NCI-H510A treated with DMSO at 0.1 percent for 48 hours (cell line): ENCODE measurements around the gene RABGAP1L.

Source experiments
- DNase-seq: peaks from one replicate; lab custom pipeline; 2025; lab: John Stamatoyannopoulos, UW

RABGAP1L gene

DNA sequence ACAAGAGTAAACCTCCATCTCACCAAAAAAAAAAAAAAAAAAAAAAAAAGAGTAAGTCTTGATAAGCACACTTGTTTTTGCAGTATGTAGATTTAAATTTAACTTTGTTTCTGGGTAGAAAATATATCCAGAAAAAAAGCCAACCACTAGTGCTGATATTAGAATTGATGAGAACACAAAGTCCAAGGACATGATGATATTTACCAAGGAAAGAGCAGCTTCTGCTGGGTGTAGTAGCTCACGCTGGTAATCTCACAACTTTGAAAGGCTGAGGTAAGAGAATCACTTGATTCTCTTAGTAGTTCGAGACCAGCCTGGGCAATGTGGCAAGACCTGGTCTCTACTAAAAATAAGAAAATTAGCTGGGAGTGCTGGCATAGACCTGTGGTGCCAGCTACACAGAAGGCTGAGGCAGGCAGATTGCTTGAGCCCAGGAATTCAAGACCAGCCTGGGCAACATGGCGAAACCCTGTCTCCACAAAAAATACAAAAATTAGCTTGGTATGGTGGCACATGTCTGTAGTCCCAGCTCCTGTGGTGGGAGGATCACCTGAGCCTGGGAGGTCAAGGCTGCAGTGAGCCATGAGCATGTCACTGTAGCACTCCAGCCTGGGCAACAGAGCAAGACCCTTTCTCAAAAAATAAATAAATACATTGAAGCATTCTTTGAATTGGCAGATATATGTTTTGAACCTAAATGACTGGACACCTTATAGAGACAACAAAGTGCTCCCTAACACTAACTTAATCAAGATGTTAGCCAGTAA lies 776.8 kb downstream of the RABGAP1L start:
- no peak for DNase-seq

DNA sequence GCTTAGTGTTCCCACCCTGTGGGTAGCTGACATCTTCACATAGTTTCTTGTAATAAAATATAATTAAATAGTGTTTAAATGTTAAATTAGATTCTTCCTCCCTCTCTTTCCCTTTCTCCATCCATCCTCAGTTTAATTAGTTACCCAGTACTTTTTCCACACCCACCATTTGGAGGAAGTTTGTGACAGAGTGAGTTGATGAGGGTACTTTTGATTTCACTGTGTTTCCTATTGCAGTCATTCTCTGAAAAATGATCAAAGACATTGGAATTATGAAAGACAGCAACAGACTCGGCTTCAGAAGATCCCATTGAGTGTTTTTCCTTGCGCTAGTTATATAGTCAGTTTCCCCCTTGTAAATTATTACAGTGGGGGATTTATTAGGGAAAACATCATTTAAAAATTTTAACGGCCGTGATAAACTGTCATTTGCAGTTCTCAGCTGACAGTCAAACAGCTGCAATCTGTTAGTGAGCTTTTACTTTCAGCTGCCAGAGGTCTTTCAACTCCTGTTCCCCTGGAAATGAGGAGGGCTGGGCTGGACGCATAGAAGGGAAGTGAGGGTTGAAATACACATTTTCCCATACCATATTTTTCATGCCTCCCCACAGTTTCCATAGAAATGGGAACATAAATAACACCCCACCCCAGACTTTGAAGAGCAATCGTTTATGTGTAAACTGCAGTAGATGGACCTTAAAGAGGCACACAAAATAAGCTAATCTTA lies 779.1 kb downstream of the RABGAP1L start:
- no peak for DNase-seq

DNA sequence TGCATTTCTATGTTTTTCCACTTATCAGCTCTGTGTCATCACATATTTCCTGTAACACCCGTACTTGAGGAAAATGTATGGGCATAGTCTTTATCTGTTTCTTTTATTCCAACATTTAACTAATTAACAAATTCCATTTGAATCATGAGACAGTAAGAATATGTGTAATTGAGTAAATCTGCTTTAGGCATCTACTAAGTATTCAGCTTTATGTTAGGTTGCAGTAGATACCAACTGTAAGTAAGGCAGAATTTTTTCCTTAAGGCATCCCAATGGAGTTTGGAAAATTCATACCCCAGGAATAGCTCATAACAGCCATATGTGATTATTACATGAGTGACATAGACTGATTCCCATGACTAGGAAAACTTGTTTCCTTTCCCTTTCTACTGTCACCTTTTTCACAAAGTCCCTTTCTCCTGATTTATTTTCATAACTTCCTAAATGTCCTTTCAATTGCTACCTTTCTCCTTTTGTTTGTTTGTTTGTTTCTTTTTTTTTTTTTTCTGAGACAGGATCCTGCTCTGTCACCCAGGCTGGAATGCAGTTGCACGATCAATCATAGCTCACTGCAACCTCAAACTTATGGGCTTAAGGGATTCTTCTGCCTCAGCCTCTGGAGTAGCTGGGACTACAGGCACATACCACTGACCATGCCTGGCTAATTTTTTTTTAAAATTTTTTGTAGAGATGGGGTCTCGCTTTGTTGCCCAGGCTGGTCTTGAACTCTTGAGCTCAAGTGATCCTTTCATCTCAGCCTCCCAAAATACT lies 780.6 kb downstream of the RABGAP1L start:
- DNase-seq, result no peak

DNA sequence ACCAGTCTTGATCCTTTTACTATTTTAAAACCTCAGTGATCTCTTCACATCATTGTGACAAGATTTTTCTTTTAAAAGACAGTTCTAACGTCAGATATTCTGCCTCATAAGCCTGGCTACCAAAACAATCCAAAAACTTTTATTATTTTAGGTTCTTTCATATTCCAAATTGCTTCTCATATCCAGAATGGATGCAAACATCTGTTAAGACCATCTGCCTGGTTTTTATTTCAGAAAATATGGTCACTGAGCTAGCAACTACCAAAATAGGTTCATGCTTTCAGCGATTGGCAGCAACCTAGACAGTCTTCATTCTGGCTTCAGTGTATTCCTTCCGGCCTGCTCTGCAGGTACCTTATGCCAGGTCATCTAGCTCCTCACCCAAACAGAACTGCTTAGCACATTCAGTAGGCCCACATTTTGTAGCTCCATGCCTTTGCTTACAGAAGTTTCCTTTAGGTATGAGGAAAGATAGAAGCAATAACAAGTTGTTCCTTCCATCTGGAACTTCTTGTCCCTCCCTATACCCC lies 781.4 kb downstream of the RABGAP1L start:
- no peak for DNase-seq

DNA sequence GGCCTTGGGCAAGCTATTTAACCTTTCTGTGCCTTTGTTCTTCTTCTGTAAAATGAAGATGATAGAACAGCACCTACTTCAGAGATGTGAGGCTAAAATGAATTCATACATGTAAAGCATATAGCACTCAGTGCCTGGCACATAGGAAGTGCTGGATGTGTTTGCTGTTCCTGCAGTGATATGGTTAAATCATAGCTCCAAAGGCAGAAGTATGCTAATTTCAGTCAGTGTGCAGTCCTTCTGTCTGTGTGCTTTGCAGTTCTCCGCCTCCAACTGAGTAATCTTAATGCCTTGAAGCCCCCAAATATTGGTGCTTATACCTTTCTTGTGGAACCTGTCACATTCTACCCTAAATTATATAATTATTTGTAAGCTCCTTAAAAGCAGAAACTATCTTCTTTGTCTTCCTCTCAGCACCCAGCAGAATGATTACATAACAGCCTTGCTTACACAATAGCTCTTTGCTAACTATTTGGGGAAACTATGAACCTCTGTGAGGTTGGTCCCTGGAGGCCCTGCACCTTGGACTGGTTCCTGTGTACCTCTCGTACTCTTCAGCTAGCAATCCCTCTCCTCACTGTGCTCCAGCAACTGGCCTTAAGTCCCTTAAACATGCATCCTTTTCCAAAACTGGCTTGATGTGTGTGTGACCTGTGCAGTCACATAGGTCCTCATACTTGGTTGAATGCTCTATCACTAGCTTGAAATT lies 783.4 kb downstream of the RABGAP1L start:
- DNase-seq, result no peak

DNA sequence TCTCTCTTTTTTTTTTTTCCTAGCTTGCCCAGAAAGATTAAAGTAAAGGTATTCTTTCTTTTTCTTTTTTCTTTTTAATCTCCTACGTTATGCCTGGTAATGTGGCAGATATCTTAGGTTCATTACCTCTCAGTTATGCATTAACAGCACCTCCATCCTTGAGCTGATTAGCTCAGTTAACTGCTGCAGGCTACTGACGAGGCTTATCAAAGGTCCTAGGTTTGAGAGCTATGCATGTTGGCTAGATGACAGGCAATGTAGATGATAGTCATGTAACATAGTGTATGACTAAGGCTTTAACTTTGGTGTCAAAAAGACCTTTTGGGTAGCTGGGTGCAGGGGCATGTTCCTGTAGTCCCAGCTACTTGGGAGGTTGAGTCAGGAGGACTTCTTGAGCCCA lies 786.7 kb downstream of the RABGAP1L start:
- no peak for DNase-seq

DNA sequence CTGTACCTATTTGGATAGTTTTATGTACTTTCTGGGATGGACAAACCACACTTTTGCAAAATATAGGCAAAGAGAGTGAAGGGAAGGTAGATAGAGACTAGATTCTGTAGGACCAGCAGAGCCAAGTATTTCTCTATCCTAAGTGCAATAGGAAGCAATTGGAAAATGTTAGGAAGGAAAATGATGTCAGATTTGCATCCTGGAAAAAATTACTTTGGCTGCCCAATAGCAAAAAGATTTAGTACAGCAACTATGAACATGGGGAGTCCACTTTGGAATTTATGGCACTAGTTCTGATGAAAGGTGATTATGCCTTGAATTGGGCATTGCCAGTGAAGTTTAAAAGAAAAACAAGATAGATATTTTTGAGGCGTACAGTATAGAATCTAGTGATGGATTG lies 789.7 kb downstream of the RABGAP1L start:
- DNase-seq, result no peak

DNA sequence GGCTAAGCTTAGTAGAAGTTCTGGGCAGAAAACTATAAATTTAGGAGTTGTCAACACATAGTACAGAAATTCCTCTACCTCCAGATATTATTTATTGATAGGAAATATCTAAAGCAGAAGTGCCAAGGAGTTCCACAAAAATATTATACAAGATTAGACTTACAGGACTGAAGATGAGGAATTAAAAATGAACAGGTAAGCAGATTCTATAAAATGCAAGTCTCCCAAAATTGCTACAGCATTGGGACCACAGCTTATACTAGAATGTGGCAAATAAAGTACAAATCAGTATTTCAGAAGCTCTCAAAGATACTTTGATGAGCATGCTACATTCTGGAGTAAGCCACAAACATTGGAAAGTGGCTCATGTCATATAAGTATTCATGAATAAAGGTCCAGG lies 790.3 kb downstream of the RABGAP1L start:
- DNase-seq, result no peak

DNA sequence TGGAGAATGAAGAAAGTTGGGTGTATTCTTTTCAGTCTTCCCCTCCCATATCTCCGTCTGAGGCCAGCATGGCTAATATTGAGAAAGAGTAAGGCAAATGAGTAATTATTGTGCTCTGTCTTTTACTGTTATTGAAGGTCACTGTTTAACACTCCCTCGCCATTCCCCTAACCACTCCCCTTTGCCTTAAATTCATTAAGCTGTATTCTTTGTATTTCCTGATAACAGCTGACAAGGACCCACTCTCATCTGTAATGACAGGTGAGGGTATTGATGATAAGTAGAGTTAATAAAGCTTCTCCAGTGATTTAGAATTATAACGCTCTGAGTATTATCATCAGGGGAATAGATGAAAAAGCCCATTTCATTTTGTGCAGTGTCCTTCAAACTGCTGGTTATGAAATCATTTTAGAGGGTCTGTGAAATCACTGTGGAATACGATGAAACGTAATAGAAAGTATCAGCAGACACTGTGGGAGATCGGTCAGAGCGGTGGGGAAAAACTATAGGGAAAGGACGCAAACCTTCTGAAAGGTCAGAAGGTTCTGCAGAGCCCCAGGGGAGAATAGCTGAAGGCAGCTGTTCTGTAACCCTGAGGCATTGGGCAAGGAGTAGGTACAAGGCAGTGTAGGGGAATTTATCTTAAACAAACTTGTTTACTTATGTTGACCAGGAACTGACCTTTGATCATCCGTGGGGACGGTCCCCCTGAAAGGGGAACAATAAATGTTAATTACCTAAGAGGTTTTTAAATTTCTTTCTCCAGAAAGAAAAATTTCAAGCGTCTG lies 794.2 kb downstream of the RABGAP1L start:
- peak; percentile 53 for DNase-seq

DNA sequence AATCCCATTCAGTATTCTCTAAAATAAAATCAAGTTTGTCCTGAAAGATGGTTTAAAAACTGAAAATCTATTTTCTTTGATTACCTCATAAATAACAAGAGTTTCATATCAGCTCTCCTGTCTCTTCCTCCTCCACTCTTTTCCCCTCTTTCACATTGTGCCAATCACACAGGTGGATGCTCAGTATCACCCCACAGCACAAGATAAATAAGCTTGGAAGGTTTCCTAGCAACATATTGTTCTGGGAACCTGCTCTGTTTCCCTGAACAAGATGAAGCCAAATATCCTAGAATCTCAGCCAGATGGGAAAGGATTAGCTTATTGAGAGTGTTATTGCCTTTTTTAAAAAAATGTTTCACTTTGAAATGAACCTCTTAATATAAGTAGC lies 794.7 kb downstream of the RABGAP1L start:
- DNase-seq, result peak; percentile 80

DNA sequence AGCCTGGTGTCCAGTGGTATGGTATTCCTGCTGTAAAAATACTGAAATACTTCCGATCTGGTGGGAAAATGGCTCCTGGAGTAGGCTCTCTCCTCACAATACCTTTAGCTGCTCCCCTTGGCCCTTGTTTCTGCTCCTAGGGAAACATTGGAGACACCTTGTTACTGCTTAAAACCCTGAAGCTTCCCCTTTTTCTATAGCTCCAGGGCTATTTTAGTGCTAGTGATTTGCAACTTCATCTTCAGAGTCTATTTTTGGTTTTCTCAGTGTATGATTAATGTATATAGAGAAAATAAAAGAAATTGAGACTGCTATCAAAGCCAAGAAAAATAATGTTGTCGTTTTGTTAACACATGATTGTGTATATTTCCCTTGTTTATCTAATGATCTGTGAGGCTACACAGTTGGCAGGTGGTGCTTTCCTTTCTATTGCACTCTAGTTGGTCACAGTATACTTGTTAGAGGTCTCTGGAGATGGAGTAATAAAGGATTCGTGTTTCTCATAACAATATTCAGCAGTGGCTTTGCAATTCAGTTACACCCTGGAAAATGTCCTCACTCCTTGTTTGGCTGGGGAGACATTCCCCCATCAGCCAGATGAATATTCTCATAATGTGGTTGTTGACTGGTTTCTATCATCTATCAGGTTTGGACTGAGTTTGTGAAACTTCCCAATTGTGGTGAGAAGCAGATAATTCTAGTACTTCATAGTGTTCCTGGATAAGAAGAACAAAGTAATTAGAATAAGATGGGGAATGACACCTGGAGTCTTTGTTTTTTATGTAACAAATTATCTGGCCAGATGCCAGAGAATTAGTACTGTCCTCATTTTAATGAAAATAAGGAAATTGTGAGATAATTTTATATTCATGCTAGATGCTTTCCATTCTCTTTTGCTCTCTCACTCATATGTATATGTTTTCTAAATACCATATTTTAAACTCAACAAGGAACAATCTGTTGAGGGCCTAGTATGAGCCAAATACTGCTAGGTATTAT lies 795.6 kb downstream of the RABGAP1L start:
- DNase-seq, result peak; percentile 89

DNA sequence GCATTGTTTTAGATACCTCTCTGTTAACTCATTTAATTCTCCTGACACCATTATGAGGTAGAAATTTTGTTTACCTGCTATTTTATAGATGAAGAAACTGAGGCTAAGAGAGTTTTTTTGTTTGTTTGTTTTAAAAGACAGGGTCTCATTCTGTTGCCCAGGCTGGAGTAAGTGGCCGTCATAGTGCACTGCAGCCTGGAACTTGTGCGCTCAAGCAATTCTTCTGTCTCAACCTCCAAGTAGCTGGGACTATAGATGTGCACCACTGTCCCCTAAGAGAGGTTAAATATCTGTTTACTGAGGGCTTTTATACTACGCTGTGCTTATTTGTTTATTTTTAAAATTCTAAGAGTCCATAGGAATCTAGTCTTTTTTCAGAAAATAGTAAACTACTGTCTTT lies 796.8 kb downstream of the RABGAP1L start:
- DNase-seq, result no peak

DNA sequence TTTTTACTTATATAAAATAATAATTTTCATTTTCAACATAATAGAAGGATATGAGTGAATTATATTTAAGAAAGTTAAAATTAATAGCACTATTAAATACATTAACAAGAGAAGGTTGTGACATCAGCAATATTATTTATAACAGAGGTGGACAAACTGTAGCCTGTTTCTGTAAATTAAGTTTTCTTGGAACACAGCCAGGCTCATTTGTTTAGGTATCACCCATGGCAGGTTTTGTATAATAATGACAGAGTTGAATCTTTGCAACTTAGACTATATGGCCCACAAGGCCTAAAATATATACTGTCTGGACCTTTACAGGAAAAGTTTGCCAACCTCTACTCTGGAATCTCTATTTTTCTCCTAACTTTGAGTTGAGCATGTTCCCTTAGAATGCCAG lies 797.7 kb downstream of the RABGAP1L start:
- no peak for DNase-seq

DNA sequence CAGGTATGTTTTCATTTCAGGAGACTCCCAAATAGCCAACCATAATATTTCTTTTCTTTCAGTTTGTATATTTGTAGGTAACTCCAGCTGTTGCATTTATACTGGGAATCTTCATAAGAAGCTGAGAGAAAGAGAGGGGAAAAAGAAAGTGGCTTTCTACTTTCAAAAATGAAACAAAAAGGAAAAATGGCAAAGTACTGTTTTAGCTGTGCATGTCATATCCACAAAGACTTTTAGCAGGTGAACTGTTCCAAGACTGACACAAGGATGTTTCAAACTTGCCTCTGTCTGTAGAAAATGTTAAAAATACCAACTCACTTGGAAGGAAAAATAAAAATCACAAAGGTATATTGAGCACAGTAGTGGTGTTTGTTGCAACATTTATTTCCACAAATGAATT lies 798.5 kb downstream of the RABGAP1L start:
- DNase-seq, result no peak

DNA sequence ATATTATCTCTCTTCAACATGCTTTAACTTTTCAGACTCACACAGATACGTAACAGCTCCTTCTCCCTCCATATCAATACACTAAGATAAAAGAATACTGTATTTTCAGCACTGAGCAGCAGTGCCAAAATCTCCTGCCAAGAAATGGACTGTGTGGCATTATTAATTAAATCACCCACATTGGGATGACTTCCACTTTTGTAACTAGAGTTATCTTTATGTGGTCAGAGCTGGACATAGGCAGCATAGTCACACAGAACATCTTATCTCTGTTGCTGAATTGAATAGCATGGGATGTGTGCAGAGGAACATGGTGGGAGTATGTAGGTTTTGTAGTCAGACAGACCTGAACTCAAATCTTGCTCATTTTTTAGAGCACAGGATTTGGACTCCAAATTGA lies 799.1 kb downstream of the RABGAP1L start:
- DNase-seq, result no peak

DNA sequence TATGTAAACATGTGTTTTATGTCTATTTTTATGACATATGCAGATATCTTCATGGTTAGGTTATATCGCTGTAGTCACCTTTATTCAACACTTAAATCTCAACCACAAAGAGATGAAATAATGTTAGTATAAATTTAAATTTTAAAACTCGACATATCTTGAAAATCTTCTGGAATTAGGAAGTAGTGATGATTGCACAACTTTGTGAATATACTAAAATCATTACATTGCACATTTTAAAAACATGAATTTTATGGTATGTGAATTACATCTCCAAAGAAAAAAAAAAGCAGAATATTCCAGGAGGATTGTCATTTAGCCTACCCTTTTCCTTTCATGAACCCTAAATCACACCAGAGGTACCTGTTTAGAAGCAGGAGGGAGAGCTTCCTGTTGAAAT lies 801.0 kb downstream of the RABGAP1L start:
- no peak for DNase-seq

DNA sequence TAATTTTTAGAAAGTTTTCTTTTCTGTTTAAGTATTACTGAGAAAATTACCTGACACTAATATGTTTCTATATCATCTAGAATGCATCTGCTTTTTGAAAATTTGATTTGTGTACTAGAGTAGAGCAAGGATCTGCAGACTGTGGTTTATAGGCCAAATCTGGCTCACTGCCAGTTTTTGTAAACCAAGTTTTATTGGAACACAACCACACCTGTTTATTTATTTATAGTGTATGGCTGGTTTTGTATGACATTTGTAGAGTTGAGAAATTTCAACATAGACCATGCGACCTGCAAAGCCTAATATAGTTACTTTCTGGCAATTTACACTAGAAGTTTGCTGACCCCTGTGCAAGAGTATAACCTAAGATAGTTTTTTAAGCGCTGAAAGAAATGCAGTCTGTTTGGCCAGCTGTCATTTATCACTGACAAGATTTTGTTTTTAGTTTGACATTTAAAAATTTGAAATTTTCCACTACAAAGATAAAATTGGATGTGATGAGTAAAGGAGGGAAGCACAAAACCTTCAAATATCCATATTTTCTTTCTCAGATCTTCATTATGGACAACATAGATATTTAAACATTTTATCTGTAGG lies 804.3 kb downstream of the RABGAP1L start:
- DNase-seq, result peak; percentile 66

DNA sequence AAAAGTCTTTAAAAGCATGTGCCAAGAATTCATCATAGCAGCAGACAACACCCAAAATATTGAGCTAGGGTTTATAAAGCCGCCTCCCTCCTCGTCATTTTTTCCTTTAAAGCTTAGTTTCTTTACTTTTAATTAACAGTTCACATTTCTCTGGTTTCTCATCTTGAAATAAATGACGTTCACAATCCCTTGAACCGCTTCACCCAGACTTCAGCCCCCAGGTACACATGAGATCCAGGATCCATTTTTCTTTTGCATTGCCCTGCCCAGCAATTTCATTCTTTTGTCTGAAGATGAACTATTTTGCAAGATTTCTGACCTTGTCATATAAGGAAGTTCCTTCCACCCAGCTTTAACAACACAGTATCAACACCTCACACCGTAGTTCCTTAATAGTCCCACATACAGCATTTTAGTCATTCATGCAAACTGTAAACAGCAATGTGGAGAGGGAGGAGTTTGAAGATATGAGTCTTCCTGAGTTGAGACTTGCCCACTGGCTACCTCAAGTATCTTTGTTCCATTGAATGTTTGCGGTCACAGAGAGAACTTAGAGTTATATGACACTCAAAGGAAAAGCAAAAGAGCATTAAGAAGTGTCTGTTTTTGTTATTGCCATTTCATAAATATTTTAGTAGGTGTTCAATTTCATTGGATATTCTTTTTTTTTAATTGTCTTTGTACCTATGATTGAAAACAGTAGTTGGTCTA lies 805.1 kb downstream of the RABGAP1L start:
- DNase-seq, result peak; percentile 65

DNA sequence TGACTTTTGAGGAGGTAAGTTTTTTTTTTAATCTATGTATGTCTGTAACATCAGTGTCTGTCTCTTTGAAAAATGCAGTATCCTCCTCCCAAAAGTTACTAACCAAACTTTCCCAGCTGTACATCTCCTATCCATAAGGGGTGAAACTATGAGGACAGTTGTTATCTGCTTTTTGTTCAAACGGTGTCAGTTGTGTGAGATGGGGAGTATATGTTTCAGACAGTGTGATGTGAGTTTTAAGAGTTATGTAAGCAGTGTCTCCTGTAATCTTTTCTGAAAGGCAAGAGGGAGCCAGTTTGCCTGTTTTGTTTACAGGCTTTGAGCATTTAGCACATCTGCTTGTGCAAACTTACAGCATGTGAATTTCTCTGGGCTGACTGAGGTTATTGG lies 805.6 kb downstream of the RABGAP1L start:
- peak; percentile 35 for DNase-seq
